Calu3 (cell line): ENCODE results near the gene GALK1. TPM values are rescaled to one million over a fixed set of nuclear protein-coding genes. Genes with fewer than 3 reads are reported as not detected.

Source experiments
- Bru-seq: library from RNA; stranded (reverse); fragments of 400-500 nt; gene quantifications from one replicate; lab custom pipeline; 2021; lab: Mats Ljungman, UMichigan
- BruChase-seq, 2 experiments: library from RNA; stranded (reverse); fragments of 400-500 nt; gene quantifications; one replicate each; lab custom pipeline; 2021; lab: Mats Ljungman, UMichigan
- BruUV-seq: library from RNA; stranded (reverse); fragments of 400-500 nt; replicated peaks from 2 replicates; lab custom pipeline; 2021; lab: Mats Ljungman, UMichigan
- CTCF ChIA-PET: fragments of 300-600 bp; sonication (Branson Sonifier 250); formaldehyde crosslinking; loops from one replicate; lab custom pipeline; 2022; ENCODE audit warnings: antibody characterized with exemption; lab: Charles Lee
- DNase-seq: peaks from one replicate; pipeline ENCODE4 v3.0.0; 2022
- H3K27ac Mint-ChIP-seq: one replicate; pipeline ENCODE4 v1.8.0; 2022; ENCODE audit warnings: mixed read lengths; ENCODE audit not compliant: unreplicated experiment
- H3K27me3 Mint-ChIP-seq: one replicate; pipeline ENCODE4 v1.8.0; 2022; ENCODE audit warnings: mixed read lengths; ENCODE audit not compliant: unreplicated experiment
- H3K36me3 Mint-ChIP-seq: one replicate; pipeline ENCODE4 v1.8.0; 2022; ENCODE audit warnings: mild to moderate bottlenecking, moderate library complexity, mixed read lengths; ENCODE audit not compliant: insufficient read depth, unreplicated experiment
- H3K4me1 Mint-ChIP-seq: one replicate; pipeline ENCODE4 v1.8.0; 2022; ENCODE audit warnings: mild to moderate bottlenecking, low read depth, mixed read lengths; ENCODE audit not compliant: unreplicated experiment
- H3K4me3 Mint-ChIP-seq: one replicate; pipeline ENCODE4 v1.8.0; 2022; ENCODE audit warnings: mild to moderate bottlenecking, low read depth, moderate library complexity, mixed read lengths; ENCODE audit not compliant: unreplicated experiment
- H3K9me3 Mint-ChIP-seq: one replicate; pipeline ENCODE4 v1.8.0; 2022; ENCODE audit warnings: low read depth, mixed read lengths; ENCODE audit not compliant: unreplicated experiment
- intact Hi-C: fragments of 100-400 bp; cut with micrococcal nuclease; formaldehyde crosslinking; loops from one replicate; pipeline ENCODE4 v1.10.0; 2022; ENCODE audit not compliant: unreplicated experiment
- long read RNA-seq: library from polyadenylated mRNA; stranded (forward); transcript quantifications from one replicate; pipeline ENCODE4 v2.0.0, GENCODE V29; 2022
- total RNA-seq: library from RNA; stranded (reverse); gene quantifications from 2 replicates; pipeline ENCODE4 v1.2.3, GENCODE V29; 2022
- TF ChIP-seq, protein P1 (sequence below): fragments of 200-600 bp; IDR thresholded peaks from one replicate; pipeline ENCODE4 v1.8.0; 2022; ENCODE audit warnings: antibody characterized with exemption; ENCODE audit not compliant: unreplicated experiment

Gene GALK1
- total RNA-seq (20.4 and 20.5 TPM in 2 replicates), Bru-seq, nascent RNA (percentile 30 among the genes with signal in this experiment), BruChase-seq, experiment 1, labeled RNA remaining after a 6-hour chase (percentile 37 among the genes with signal in this experiment), BruChase-seq, experiment 2, labeled RNA remaining after a 2-hour chase (percentile 38 among the genes with signal in this experiment)
- long read RNA-seq, transcript GALK1-205 (8 exons, 1,866 nt) = major isoform, 26 of 42 reads
- long read RNA-seq, transcript GALK1-201 (9 exons, 1,445 nt) = minor isoform, 5 of 42 reads
- long read RNA-seq, partial matches to known transcripts = 3 of 42 reads
- long read RNA-seq, other reads (novel, unspliced or antisense) = 8 of 42 reads

DNA sequence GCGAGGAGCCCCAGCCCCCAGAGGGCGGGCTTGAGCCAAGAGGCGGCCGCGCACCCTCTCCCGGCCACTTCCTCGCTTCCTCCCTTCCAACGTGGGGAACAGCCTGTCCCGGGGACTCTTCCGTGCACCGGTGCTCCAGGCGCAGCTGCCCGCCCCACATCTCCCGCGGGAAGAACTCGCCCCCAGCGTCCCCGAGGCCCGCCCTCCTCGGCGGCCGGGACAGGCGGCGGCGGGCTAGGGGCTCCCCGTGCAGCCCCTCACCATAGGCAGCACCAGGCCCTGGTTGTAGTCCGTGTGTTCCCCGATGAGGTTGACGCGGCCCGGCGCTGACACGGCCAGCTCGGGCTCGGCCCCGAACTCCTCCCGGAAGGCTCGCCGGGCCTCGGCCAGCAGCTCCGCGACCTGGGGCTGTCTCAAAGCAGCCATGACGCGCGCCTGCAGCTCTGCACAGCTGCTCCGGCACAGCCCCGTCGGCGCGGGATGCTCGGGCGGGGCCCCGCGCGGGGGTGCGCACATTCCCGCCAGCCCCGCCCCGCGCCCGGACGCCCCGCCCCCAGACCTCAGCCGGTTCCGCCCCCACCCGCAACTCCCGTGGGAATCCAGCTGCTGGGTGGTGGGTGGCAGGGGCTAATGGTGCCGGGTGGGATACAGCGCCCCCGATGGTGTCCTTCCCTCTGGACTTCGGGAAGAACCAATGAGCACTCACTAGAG is at the start of gene GALK1:
Gene GALK1, minus strand, starts transcription at position 482 of the 711 bp plus-strand sequence. Its CDS starts 56 bp downstream, at position 426.
- intact Hi-C loops = no loop called here
- Mint-ChIP-seq H3K27me3 (no peaks in the 10 kb centered on the region), H3K27ac (no peak within 1 kb of the TSS), H3K9me3 (no peaks in the 10 kb centered on the region), H3K4me1 (no peaks in the 10 kb centered on the region), H3K36me3 (peaks cover 32% of the 10 kb centered on the region), H3K4me3 (peak within 1 kb of the TSS; percentile 65)
- TF ChIP-seq, protein P1, sequence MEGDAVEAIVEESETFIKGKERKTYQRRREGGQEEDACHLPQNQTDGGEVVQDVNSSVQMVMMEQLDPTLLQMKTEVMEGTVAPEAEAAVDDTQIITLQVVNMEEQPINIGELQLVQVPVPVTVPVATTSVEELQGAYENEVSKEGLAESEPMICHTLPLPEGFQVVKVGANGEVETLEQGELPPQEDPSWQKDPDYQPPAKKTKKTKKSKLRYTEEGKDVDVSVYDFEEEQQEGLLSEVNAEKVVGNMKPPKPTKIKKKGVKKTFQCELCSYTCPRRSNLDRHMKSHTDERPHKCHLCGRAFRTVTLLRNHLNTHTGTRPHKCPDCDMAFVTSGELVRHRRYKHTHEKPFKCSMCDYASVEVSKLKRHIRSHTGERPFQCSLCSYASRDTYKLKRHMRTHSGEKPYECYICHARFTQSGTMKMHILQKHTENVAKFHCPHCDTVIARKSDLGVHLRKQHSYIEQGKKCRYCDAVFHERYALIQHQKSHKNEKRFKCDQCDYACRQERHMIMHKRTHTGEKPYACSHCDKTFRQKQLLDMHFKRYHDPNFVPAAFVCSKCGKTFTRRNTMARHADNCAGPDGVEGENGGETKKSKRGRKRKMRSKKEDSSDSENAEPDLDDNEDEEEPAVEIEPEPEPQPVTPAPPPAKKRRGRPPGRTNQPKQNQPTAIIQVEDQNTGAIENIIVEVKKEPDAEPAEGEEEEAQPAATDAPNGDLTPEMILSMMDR = peak; percentile 57
- CTCF ChIA-PET = interaction anchor here (0.6 to 1.8 kb wide), 6 partner anchors 15 to 148 kb away, joined by 3 to 8 read pairs (median 4); a partner anchor contains a TSS
- peak; percentile 83 for DNase-seq
- no TSS peak for BruUV-seq

DNA sequence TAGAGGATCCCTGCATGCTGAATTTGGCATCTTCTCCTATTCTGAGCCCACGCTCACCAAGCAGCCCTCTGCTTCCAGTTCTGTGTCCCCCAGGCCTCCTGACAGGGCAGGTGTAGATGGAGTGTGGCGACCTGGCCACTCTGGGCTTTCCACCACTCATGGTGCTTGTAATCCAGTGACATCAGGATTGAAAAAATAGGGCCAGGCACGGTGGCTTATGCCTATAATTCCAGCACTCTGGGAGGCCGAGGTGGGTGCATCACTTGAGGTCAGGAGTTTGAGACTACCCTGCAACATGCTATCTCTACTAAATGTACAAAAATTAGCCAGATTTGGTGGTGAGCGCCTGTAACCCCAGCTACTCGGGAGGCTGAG is 49.0 kb upstream of the GALK1 start:
- H3K36me3 Mint-ChIP-seq = peaks cover 16% of the 10 kb centered on the region
- CTCF ChIA-PET = interaction anchor here (0.6 kb wide), 1 partner anchor 13 kb away, joined by 4 read pairs; no protein-coding TSS in a partner anchor
- no TSS peak for BruUV-seq

DNA sequence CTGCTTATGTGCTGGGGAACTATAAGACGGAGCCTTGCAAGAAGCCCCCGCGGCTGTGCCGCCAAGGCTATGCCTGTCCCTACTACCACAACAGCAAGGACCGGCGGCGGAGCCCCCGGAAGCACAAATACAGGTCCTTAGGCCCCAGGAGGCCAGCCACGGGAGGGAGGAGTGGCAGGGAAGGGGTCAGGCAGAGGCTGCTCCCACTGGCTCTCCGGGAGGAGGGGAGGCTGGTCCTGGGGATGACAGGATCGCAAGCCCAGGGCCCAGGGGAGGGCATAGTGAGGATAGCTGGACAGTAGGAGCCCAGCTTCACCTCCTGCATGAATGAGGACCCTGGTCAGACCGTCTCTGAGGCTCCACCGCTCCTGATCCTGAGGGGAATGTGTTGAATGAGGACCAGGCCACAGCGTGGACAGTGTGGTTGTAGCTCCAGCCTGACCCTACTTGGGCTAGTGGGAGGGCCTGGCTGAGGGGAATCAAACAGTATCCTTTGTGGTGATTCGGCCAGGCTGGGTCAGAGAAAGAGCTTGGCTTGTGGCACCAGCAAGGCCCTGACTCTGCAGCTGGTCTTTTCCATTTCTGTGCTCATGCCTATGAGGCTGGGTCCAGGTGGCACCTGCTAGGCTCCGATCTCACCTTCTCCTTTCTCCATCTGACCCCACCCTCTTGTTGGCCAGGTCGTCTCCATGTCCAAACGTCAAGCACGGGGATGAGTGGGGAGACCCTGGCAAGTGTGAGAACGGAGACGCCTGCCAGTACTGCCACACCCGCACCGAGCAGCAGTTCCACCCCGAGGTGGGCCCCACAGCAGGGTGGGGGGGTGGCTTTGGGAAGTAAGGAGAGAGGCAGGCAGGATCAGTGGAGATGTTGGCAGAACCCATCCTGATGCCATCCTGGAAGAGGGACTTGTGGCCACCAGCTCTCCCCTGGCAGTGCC is 48.4 kb upstream of the GALK1 start:
- TF ChIP-seq, protein P1 = no peak
- intact Hi-C loops = no loop called here
- BruUV-seq = no TSS peak
- Mint-ChIP-seq H3K9me3 (no peaks in the 10 kb centered on the region), H3K4me1 (no peaks in the 10 kb centered on the region), H3K4me3 (no peak overlapping the region), H3K36me3 (peaks cover 16% of the 10 kb centered on the region), H3K27ac (no peak overlapping the region), H3K27me3 (no peaks in the 10 kb centered on the region)
- CTCF ChIA-PET = interaction anchor here (0.6 kb wide), 2 partner anchors 12 to 212 kb away, joined by 4 to 5 read pairs; no protein-coding TSS in a partner anchor
- no peak for DNase-seq

More for the DNA sequence above, 49.0 kb upstream of the GALK1 start:
- H3K4me1 Mint-ChIP-seq = no peaks in the 10 kb centered on the region
- no peaks in the 10 kb centered on the region for H3K9me3 Mint-ChIP-seq
- TF ChIP-seq, protein P1 = no peak
- H3K27me3 Mint-ChIP-seq = no peaks in the 10 kb centered on the region
- no peak overlapping the region for H3K27ac Mint-ChIP-seq
- intact Hi-C loops = no loop called here
- DNase-seq = no peak
- no peak overlapping the region for H3K4me3 Mint-ChIP-seq
